Neural progenitor cell (in vitro differentiated cells): ENCODE measurements around the gene WFIKKN1. TPM values are rescaled to one million over a fixed set of nuclear protein-coding genes. Genes with fewer than 3 reads are reported as not detected.
A peak's percentile ranks its signal among the peaks of the same experiment; 100 is the strongest.

ENCODE experiments used
- DNase-seq: peaks from one replicate; pipeline ENCODE4 v3.0.0-alpha.2; 2016; ENCODE audit warnings: low spot score
- H2AFZ ChIP-seq: fragments of 200-600 bp; sonication (generic); replicated peaks from 2 replicates; pipeline ENCODE4 v1.6.1; 2016; ENCODE audit warnings: antibody characterized with exemption
- H3F3A ChIP-seq: fragments of 200-600 bp; sonication (generic); 2 replicates; pipeline ENCODE4 v1.6.1; 2016; ENCODE audit warnings: antibody characterized with exemption, low read depth
- H3K27ac ChIP-seq: fragments of 200-600 bp; sonication (generic); 2 replicates; pipeline ENCODE4 v1.5.1; 2016; ENCODE audit warnings: mild to moderate bottlenecking
- H3K27me3 ChIP-seq: fragments of 200-600 bp; sonication (generic); 2 replicates; pipeline ENCODE4 v1.6.1; 2016; ENCODE audit warnings: mild to moderate bottlenecking, moderate library complexity
- H3K36me3 ChIP-seq: fragments of 200-600 bp; sonication (generic); 2 replicates; pipeline ENCODE4 v1.5.1; 2016
- H3K4me1 ChIP-seq: fragments of 200-600 bp; sonication (generic); 2 replicates; pipeline ENCODE4 v1.6.1; 2016; ENCODE audit warnings: mixed run types
- H3K4me2 ChIP-seq: fragments of 200-600 bp; sonication (generic); 2 replicates; pipeline ENCODE4 v1.6.1; 2016
- H3K4me3 ChIP-seq: fragments of 200-600 bp; sonication (generic); 2 replicates; pipeline ENCODE4 v1.5.1; 2016
- H3K79me2 ChIP-seq: fragments of 200-600 bp; sonication (generic); 2 replicates; pipeline ENCODE4 v1.6.1; 2016; ENCODE audit warnings: low read depth
- H3K9ac ChIP-seq: fragments of 200-600 bp; sonication (generic); 2 replicates; pipeline ENCODE4 v1.6.1; 2016
- H3K9me3 ChIP-seq: fragments of 200-600 bp; sonication (generic); 2 replicates; pipeline ENCODE4 v1.5.1; 2016; ENCODE audit warnings: low read depth
- H4K20me1 ChIP-seq: fragments of 200-600 bp; sonication (generic); 2 replicates; pipeline ENCODE4 v1.6.1; 2016; ENCODE audit warnings: low read depth
- H3K27ac Mint-ChIP-seq: 3 replicates; pipeline ENCODE4 v1.8.0; 2021; ENCODE audit warnings: mixed read lengths
- H3K27me3 Mint-ChIP-seq: 2 replicates; pipeline ENCODE4 v1.8.0; 2022; ENCODE audit warnings: low read depth, mild to moderate bottlenecking, inconsistent platforms, moderate library complexity, mixed read lengths; ENCODE audit not compliant: insufficient read depth
- H3K36me3 Mint-ChIP-seq: 3 replicates; pipeline ENCODE4 v1.8.0; 2021; ENCODE audit warnings: mixed read lengths
- H3K4me1 Mint-ChIP-seq: 3 replicates; pipeline ENCODE4 v1.8.0; 2021; ENCODE audit warnings: mixed read lengths
- H3K4me3 Mint-ChIP-seq: 3 replicates; pipeline ENCODE4 v1.8.0; 2021; ENCODE audit warnings: mild to moderate bottlenecking, moderate library complexity, mixed read lengths
- H3K9me3 Mint-ChIP-seq: 3 replicates; pipeline ENCODE4 v1.8.0; 2020; ENCODE audit warnings: mixed read lengths
- CTCF ChIP-seq: fragments of 200-600 bp; sonication (generic); IDR thresholded peaks from 2 replicates; pipeline ENCODE4 v1.5.1; 2017; ENCODE audit warnings: antibody characterized with exemption, mild to moderate bottlenecking
- EZH2 ChIP-seq: fragments of 200-600 bp; sonication (generic); IDR thresholded peaks from 2 replicates; pipeline ENCODE4 v1.6.1; 2017; ENCODE audit warnings: antibody characterized with exemption, mild to moderate bottlenecking, moderate library complexity
- EZH2phosphoT487 ChIP-seq: fragments of 200-600 bp; sonication (generic); IDR thresholded peaks from 2 replicates; pipeline ENCODE4 v1.6.1; 2017; ENCODE audit warnings: antibody characterized with exemption
- total RNA-seq: library from RNA; depleted of rRNA; stranded (reverse); fragments of >200 nt; gene quantifications from 2 replicates; pipeline ENCODE4 v1.2.3, GENCODE V29; 2015; ENCODE audit warnings: low replicate concordance

Gene WFIKKN1
- total RNA-seq, 1 donor from 2014 or later: 5.9 TPM

GRCh38 chr16:662597-662996, 31.8 kb downstream of the WFIKKN1 start:
- Mint-ChIP-seq H3K27me3 (peaks cover 2% of the 10 kb centered on the region), H3K36me3 (peaks cover 2% of the 10 kb centered on the region), H3K27ac (no peak overlapping the region), H3K4me3 (peak overlapping the region; percentile 33), H3K9me3 (no peaks in the 10 kb centered on the region), H3K4me1 (peaks cover 5% of the 10 kb centered on the region)
- Histone ChIP-seq H3K4me2 (no peak overlapping the region), H3K9me3 (no peaks in the 10 kb centered on the region), H3K79me2 (no peaks in the 10 kb centered on the region), H3K27ac (no peak overlapping the region), H2AFZ (no peak overlapping the region), H3F3A (peaks cover 6% of the 10 kb centered on the region), H3K4me3 (no peak overlapping the region), H3K36me3 (no peaks in the 10 kb centered on the region), H4K20me1 (peaks cover 5% of the 10 kb centered on the region), H3K9ac (no peak overlapping the region), H3K4me1 (peaks cover 5% of the 10 kb centered on the region), H3K27me3 (no peaks in the 10 kb centered on the region)
- DNase-seq: no peak
- no peak for TF ChIP-seq CTCF
- TF ChIP-seq EZH2: no peak
- no peak for TF ChIP-seq EZH2phosphoT487

DNA sequence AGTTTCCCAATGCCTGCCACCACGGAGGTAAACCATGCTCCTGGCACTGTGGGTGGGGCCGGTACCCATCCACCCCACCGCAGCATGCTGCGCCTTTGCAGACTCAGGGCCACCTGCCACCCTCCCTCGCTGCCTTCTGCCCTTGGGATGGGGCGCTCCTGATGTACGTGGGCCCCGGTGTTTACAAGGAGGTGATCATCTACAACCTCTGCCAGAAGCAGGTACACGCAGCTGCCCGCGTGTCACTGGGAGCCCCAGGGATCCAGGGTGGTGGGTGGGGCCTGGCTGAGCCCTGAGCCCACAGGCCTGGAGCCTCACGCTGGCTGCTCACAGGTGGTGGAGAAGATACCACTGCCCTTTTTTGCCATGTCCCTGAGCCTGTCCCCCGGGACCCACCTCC, 35.8 kb downstream of the WFIKKN1 start:
- H3K4me3 Mint-ChIP-seq: no peak overlapping the region
- H3F3A ChIP-seq: peaks cover 2% of the 10 kb centered on the region
- peaks cover 3% of the 10 kb centered on the region for H3K4me1 Mint-ChIP-seq
- peaks cover 2% of the 10 kb centered on the region for H3K36me3 Mint-ChIP-seq
- no peaks in the 10 kb centered on the region for H3K9me3 Mint-ChIP-seq
- no peak for DNase-seq
- H3K4me3 ChIP-seq: no peak overlapping the region
- H3K27me3 Mint-ChIP-seq: peaks cover 4% of the 10 kb centered on the region
- H3K27ac Mint-ChIP-seq: no peak overlapping the region
- no peak overlapping the region for H3K27ac ChIP-seq
- peaks cover 8% of the 10 kb centered on the region for H3K4me1 ChIP-seq
- no peak overlapping the region for H3K4me2 ChIP-seq
- no peaks in the 10 kb centered on the region for H3K9me3 ChIP-seq
- no peak overlapping the region for H2AFZ ChIP-seq
- no peaks in the 10 kb centered on the region for H3K27me3 ChIP-seq
- no peak overlapping the region for H3K9ac ChIP-seq
- peaks cover 22% of the 10 kb centered on the region for H4K20me1 ChIP-seq
- H3K79me2 ChIP-seq: peaks cover 15% of the 10 kb centered on the region
- TF ChIP-seq EZH2 (no peak), EZH2phosphoT487 (no peak), CTCF (no peak)
- no peaks in the 10 kb centered on the region for H3K36me3 ChIP-seq

- peak overlapping the region; percentile 90 for H3K4me2 ChIP-seq
- Mint-ChIP-seq H3K9me3 (no peaks in the 10 kb centered on the region), H3K4me1 (peaks cover 3% of the 10 kb centered on the region), H3K4me3 (peak overlapping the region; percentile 83), H3K27me3 (peaks cover 4% of the 10 kb centered on the region), H3K27ac (no peak overlapping the region), H3K36me3 (peaks cover 2% of the 10 kb centered on the region)
- DNase-seq: no peak
- H3K4me3 ChIP-seq: no peak overlapping the region
- H3K27ac ChIP-seq: no peak overlapping the region
- no peak overlapping the region for H3K9ac ChIP-seq
- no peaks in the 10 kb centered on the region for H3K9me3 ChIP-seq
- H4K20me1 ChIP-seq: peaks cover 22% of the 10 kb centered on the region
- peaks cover 2% of the 10 kb centered on the region for H3F3A ChIP-seq
- H3K27me3 ChIP-seq: no peaks in the 10 kb centered on the region
- TF ChIP-seq EZH2 (no peak), CTCF (no peak), EZH2phosphoT487 (no peak)
- no peaks in the 10 kb centered on the region for H3K36me3 ChIP-seq
- H2AFZ ChIP-seq: no peak overlapping the region
- peaks cover 8% of the 10 kb centered on the region for H3K4me1 ChIP-seq
- H3K79me2 ChIP-seq: peaks cover 15% of the 10 kb centered on the region
Measured at GRCh38 chr16:667113-667779, 36.5 kb downstream of the WFIKKN1 start.
